ENCODE data around the gene MNAT1.
A peak's percentile ranks its signal among the peaks of the same experiment; 100 is the strongest.

DNA sequence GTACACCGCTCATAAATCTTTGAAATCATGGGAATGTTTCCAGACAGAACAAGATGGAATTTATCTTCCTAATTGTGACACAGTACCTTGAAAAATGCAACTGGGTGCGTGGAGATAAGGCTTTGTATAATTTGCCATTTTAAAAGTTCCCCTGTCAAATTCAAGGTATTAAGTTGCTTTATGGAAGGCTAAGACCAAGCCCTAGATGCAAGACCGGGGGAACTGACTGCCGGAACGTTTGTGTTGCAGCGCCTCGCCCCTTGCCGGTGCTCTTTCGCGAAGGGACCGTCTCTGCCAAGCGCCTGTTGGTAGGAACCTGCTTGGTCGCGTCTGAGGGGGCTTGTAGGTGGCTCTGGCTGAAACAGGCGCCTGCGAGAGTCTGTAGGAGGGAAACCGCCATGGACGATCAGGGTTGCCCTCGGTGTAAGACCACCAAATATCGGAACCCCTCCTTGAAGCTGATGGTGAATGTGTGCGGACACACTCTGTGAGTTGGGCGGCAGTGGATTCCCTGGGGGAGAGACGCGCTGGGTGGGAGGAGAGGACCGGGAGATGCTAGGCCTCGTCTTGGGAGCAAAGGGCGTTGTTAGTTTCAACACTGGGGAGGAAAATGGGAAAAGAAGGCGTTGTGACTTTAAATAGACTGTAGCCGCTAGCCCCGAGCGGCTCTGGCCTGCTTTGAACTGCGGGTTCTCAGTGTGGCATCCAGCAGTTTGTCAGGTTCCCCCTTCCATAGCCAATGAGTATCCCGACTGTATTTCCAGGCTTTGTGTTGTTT lies at the start of gene MNAT1:
- TF ChIP-seq POLR2A (IDR thresholded peaks at IDR 0.05; ENCODE audit: low read depth, low read length) (peak; percentile 86), TAF1 (IDR thresholded peaks at IDR 0.05; ENCODE audit: borderline replicate concordance, low read depth, low read length) (peak; percentile 99)
